Neural progenitor cell (in vitro differentiated cells): ENCODE results near the gene PSKH1.

Source experiments
- CTCF ChIP-seq: fragments of 200-600 bp; sonication (generic); IDR thresholded peaks from 2 replicates; pipeline ENCODE4 v1.5.1; 2017; ENCODE audit warnings: antibody characterized with exemption, mild to moderate bottlenecking
- EZH2phosphoT487 ChIP-seq: fragments of 200-600 bp; sonication (generic); IDR thresholded peaks from 2 replicates; pipeline ENCODE4 v1.6.1; 2017; ENCODE audit warnings: antibody characterized with exemption

- TF ChIP-seq CTCF (no peak), EZH2phosphoT487 (no peak)
Measured at GRCh38 chr16:67924140-67924906, 31.3 kb downstream of the PSKH1 start.
